MM.1S (cell line): ENCODE results near the gene MARCHF9.

Source experiments
- DNase-seq: peaks from one replicate; pipeline ENCODE4 v3.0.0-alpha.2; 2015
- H2AFZ ChIP-seq: fragments of 300-600 bp; sonication (generic); 2 replicates; pipeline ENCODE4 v1.6.0; 2016; ENCODE audit warnings: antibody characterized with exemption, low read length
- H3F3A ChIP-seq: fragments of 300-600 bp; sonication (generic); 2 replicates; pipeline ENCODE4 v1.6.1; 2016; ENCODE audit warnings: mild to moderate bottlenecking, antibody characterized with exemption, low read length, moderate library complexity, mixed read lengths; ENCODE audit not compliant: insufficient read depth
- H3K27ac ChIP-seq: fragments of 300-600 bp; sonication (generic); 2 replicates; pipeline ENCODE4 v1.5.1; 2016; ENCODE audit warnings: mild to moderate bottlenecking, low read length
- H3K27me3 ChIP-seq: fragments of 300-600 bp; sonication (generic); replicated peaks from 2 replicates; pipeline ENCODE4 v1.6.0; 2016; ENCODE audit warnings: low read length; ENCODE audit not compliant: insufficient read depth
- H3K36me3 ChIP-seq: fragments of 300-600 bp; sonication (generic); replicated peaks from 2 replicates; pipeline ENCODE4 v1.6.1; 2016; ENCODE audit warnings: mild to moderate bottlenecking, low read length, mixed read lengths; ENCODE audit not compliant: insufficient read depth
- H3K4me1 ChIP-seq: fragments of 300-600 bp; sonication (generic); 2 replicates; pipeline ENCODE4 v1.6.1; 2016; ENCODE audit warnings: low read length, mixed read lengths
- H3K4me2 ChIP-seq: fragments of 300-600 bp; sonication (generic); 2 replicates; pipeline ENCODE4 v1.6.0; 2016; ENCODE audit warnings: low read depth, low read length
- H3K4me3 ChIP-seq: fragments of 300-600 bp; sonication (generic); 2 replicates; pipeline ENCODE4 v1.5.1; 2016; ENCODE audit warnings: low read length, mixed read lengths
- H3K79me2 ChIP-seq: fragments of 300-600 bp; sonication (generic); 2 replicates; pipeline ENCODE4 v1.6.1; 2016; ENCODE audit warnings: mixed run types, low read length, mixed read lengths
- H3K9ac ChIP-seq: fragments of 300-600 bp; sonication (generic); 2 replicates; pipeline ENCODE4 v1.6.1; 2016; ENCODE audit warnings: low read length, mixed read lengths
- H3K9me2 ChIP-seq: fragments of 300-600 bp; sonication (generic); replicated peaks from 2 replicates; pipeline ENCODE4 v1.6.1; 2016; ENCODE audit warnings: mild to moderate bottlenecking, low read length, mixed read lengths; ENCODE audit not compliant: insufficient read depth
- H3K9me3 ChIP-seq: fragments of 300-600 bp; sonication (generic); replicated peaks from 2 replicates; pipeline ENCODE4 v1.6.1; 2016; ENCODE audit warnings: mild to moderate bottlenecking, low read length, mixed read lengths; ENCODE audit not compliant: insufficient read depth
- H4K20me1 ChIP-seq: fragments of 300-600 bp; sonication (generic); 2 replicates; pipeline ENCODE4 v1.6.1; 2016; ENCODE audit warnings: mild to moderate bottlenecking, low read length, moderate library complexity, mixed read lengths; ENCODE audit not compliant: insufficient read depth
- EZH2 ChIP-seq: fragments of 300-600 bp; sonication (generic); optimal IDR thresholded peaks from 2 replicates; pipeline ENCODE3; 2017; ENCODE audit warnings: low read depth, mild to moderate bottlenecking, antibody characterized with exemption, low read length, mixed read lengths
- EZH2phosphoT487 ChIP-seq: fragments of 300-600 bp; sonication (generic); IDR thresholded peaks from 2 replicates; pipeline ENCODE4 v1.6.1; 2018; ENCODE audit warnings: antibody characterized with exemption, low read length
- TF ChIP-seq, protein P1 (sequence below): fragments of 300-600 bp; sonication (generic); IDR thresholded peaks from 2 replicates; pipeline ENCODE4 v1.5.1; 2016; ENCODE audit warnings: antibody characterized with exemption, low read length, mixed read lengths

Gene MARCHF9

DNA sequence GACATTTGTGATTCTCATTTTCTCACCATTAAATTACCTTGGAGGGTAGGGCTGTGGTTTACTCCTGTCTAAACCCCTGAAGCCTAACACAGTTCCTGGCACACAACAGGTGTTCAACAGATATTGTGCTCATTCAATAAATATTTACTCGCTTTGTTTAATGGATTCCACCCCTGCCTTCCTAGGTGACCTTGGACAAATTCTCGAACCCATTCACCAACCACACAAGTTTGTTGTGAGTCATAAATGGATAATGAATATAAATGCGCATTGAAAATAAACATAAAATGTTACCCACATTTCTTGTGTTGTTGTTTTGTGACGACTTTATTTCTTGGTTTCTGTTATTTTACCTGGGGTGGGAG lies 27.3 kb downstream of the MARCHF9 start:
- H3K9me3 ChIP-seq, result no peaks in the 10 kb centered on the region
- peak overlapping the region; percentile 100 for H3K4me3 ChIP-seq
- peak overlapping the region; percentile 50 for H2AFZ ChIP-seq
- TF ChIP-seq, protein P1, sequence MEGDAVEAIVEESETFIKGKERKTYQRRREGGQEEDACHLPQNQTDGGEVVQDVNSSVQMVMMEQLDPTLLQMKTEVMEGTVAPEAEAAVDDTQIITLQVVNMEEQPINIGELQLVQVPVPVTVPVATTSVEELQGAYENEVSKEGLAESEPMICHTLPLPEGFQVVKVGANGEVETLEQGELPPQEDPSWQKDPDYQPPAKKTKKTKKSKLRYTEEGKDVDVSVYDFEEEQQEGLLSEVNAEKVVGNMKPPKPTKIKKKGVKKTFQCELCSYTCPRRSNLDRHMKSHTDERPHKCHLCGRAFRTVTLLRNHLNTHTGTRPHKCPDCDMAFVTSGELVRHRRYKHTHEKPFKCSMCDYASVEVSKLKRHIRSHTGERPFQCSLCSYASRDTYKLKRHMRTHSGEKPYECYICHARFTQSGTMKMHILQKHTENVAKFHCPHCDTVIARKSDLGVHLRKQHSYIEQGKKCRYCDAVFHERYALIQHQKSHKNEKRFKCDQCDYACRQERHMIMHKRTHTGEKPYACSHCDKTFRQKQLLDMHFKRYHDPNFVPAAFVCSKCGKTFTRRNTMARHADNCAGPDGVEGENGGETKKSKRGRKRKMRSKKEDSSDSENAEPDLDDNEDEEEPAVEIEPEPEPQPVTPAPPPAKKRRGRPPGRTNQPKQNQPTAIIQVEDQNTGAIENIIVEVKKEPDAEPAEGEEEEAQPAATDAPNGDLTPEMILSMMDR, result no peak
- TF ChIP-seq EZH2phosphoT487 (no peak), EZH2 (no peak)
- H3K27me3 ChIP-seq, result no peaks in the 10 kb centered on the region
- H3K36me3 ChIP-seq, result 0 out of 2 replicates have a peak, but pooled peaks cover 8% of the 10 kb centered on the region
- no peak for DNase-seq
- peak overlapping the region; percentile 42 for H3K4me2 ChIP-seq
- H3K79me2 ChIP-seq, result peaks cover 38% of the 10 kb centered on the region
- peak overlapping the region; percentile 95; the same call in 1 of the 2 replicates for H3K9ac ChIP-seq
- H3K9me2 ChIP-seq, result no peaks in the 10 kb centered on the region
- 0 out of 2 replicates have a peak, but pooled peaks cover 3% of the 10 kb centered on the region for H3F3A ChIP-seq
- peaks cover 12% of the 10 kb centered on the region for H3K4me1 ChIP-seq
- H4K20me1 ChIP-seq, result no peaks in the 10 kb centered on the region
- no peak overlapping the region for H3K27ac ChIP-seq

DNA sequence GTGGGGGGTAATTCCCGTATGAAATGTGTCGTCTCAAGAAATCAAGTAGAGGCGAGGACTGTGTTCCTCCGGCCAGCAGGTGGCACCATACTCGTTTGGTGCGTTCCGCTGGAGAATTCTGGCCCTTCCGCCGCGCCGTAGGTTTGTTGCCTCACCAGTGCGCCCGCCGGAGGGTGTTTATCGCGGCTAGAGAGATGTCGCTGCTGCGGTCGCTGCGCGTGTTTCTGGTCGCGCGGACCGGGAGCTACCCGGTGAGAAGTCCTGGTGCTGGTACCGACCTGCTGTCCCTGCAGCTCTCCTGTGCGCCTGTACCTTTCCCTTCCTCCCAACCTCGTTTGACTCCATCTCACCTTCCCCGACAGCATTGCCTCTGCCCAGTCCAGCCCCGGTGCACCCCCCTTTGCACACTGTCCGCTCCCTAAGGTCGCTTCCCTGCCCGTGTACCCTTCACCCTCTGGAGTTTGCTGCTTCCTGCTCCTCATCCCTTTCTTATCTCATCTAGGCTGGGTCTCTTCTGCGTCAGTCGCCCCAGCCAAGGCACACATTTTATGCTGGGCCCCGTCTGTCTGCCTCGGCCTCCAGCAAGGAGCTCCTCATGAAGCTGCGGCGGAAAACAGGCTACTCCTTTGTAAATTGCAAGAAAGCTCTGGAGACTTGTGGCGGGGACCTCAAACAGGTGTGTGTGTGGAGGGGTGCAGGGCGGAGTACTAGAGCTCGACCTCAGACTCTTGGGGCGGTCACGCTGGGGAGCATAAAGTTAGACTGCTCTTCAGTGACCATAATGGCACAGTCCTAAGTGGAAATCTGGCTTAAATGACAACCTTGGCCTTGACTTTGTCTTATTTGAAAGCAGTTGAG lies 27.9 kb downstream of the MARCHF9 start, which contains the start of gene TSFM:
TSS of gene TSFM (plus strand) at position 180 of the 858 bp plus-strand sequence. CDS start at position 195, 15 bp downstream.
- no peaks in the 10 kb centered on the region for H3K9me3 ChIP-seq
- peak within 1 kb of the TSS; percentile 100 for H3K4me3 ChIP-seq
- H3K36me3 ChIP-seq, result 0 out of 2 replicates have a peak, but pooled peaks cover 8% of the 10 kb centered on the region
- H3K27me3 ChIP-seq, result no peaks in the 10 kb centered on the region
- H3K9me2 ChIP-seq, result no peaks in the 10 kb centered on the region
- peak within 1 kb of the TSS; percentile 98 for H2AFZ ChIP-seq
- peak within 1 kb of the TSS; percentile 91 for H3K4me2 ChIP-seq
- DNase-seq, result peak; percentile 96
- TF ChIP-seq EZH2 (no peak), EZH2phosphoT487 (no peak)
- TF ChIP-seq, protein P1, result peak; percentile 91
- 0 out of 2 replicates have a peak, but pooled peaks cover 3% of the 10 kb centered on the region for H3F3A ChIP-seq
- H3K4me1 ChIP-seq, result peaks cover 12% of the 10 kb centered on the region
- no peaks in the 10 kb centered on the region for H4K20me1 ChIP-seq
- peak within 1 kb of the TSS; percentile 42; the same call in 1 of the 2 replicates for H3K27ac ChIP-seq
- peak within 1 kb of the TSS; percentile 95 for H3K9ac ChIP-seq
- H3K79me2 ChIP-seq, result peaks cover 38% of the 10 kb centered on the region

DNA sequence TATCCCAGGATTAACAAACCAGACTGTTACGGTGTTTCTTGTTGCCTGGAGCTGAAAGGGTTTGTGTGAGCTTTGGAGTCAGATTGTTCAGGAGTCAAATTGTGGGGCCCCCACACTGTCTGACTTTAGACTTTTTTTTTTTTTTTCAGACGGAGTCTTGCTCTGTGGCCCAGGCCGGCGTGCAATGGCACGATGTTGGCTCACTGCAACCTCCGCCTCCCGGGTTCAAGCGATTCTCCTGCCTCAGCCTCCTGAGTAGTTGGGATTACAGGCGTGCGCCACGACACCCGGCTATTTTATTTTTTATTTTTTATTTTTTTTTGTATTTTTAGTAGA lies 28.5 kb downstream of the MARCHF9 start:
- Histone ChIP-seq H3K4me2 (peak overlapping the region; percentile 91), H3K4me1 (peaks cover 12% of the 10 kb centered on the region), H2AFZ (0 out of 2 replicates have a peak overlapping the region, but pooled peaks have one; percentile 98), H3K4me3 (peak overlapping the region; percentile 100), H3K36me3 (0 out of 2 replicates have a peak, but pooled peaks cover 8% of the 10 kb centered on the region), H3K9me3 (no peaks in the 10 kb centered on the region), H3K79me2 (peaks cover 39% of the 10 kb centered on the region), H4K20me1 (no peaks in the 10 kb centered on the region), H3K9me2 (no peaks in the 10 kb centered on the region), H3K27ac (no peak overlapping the region), H3K9ac (peak overlapping the region; percentile 95), H3K27me3 (no peaks in the 10 kb centered on the region), H3F3A (0 out of 2 replicates have a peak, but pooled peaks cover 3% of the 10 kb centered on the region)
- no peak for TF ChIP-seq EZH2phosphoT487
- TF ChIP-seq, protein P1, result no peak
- TF ChIP-seq EZH2, result no peak
- DNase-seq, result no peak
